HG03457 (cell line): ENCODE measurements around the gene TSPAN8.
"Not testable (repeated sequence)": the region's sequence is repeated elsewhere in the genome, so short reads cannot be mapped to it uniquely, and the experiment has no call there.

Experiments used
- ATAC-seq: cut with Tn5 transposase; IDR thresholded peaks from one replicate; pipeline ENCODE4 v1.9.1; 2021; ENCODE audit warnings: moderate number of reproducible peaks; ENCODE audit not compliant: unreplicated experiment

Gene TSPAN8

DNA sequence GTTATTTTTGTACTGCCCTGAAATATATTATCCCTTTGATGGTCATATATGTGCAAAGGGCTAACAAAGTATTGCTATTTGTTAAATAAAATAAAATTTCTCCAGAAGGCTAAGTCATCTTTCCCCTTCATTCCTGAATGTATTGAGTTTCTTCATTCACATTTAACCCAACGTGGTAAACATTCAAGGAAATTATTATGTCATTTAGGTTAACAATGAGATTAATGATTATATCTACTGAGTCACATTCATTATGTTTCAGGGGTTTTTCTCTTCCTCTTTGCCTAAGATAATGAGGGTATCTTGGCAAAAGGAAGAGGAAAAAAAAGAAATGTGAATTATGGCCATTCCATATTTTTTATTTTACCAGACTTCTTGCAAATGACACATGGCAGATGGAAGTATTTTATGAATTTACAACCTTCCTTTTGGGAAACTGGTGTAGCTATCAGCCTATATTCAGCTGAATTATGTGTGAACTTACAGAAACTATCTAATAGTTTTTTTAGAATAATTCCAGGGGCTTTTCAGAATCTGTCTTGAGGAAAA, 27.2 kb downstream of the TSPAN8 start:
- ATAC-seq = no peak

- no peak for ATAC-seq
Measured at GRCh38 chr12:71129364-71129763, 28.4 kb downstream of the TSPAN8 start.

- no peak for ATAC-seq
Measured at GRCh38 chr12:71128191-71128788, 29.5 kb downstream of the TSPAN8 start.

DNA sequence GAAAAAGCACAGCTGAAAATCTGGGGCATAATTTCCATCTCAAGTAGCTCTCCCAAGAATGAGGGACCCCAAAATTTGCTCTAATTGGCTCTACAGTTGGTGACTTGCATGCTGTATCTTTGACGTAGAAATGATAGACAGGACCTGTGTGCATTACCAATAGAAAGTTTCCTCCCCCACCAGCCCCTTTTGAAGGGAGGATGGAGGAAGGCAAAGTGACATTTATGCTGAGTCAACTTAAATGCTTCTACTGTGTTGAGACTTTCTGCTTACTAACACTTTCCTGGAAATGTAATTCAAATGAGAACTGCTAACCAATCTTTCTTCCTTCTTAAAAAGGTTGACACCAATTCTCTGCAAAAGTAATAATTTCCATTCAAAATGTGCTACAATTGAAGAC, 31.9 kb downstream of the TSPAN8 start:
- no peak for ATAC-seq

GRCh38 chr12:71125515-71125914, 32.3 kb downstream of the TSPAN8 start:
- no peak for ATAC-seq

DNA sequence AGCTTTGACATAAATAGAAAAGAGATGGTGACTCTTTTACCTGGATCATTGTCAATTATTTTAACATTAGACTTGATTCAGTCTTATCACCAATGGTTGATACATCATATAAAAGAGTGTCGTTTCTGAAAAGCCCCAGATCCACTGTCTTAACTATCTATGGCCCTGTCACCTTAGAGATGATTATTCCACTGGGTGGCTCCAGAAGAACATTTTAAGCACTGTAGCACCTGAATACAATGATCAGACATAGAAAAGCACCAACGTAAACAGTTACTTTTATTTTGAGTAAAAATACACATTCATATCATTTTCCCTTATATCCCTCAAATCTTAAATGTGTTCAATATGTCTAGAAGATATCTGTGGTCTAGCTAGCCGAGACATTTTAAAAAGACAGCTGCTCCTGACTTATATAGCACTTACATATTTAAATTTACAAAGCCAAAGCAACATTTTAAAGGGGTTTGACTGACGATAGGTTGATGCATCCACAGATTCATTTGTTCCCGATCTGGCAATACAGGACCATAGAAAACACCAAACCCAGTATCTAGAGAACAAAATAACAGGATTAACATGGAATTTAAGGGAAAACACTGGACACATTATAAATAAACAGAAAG, 32.9 kb downstream of the TSPAN8 start:
- ATAC-seq = no peak

DNA sequence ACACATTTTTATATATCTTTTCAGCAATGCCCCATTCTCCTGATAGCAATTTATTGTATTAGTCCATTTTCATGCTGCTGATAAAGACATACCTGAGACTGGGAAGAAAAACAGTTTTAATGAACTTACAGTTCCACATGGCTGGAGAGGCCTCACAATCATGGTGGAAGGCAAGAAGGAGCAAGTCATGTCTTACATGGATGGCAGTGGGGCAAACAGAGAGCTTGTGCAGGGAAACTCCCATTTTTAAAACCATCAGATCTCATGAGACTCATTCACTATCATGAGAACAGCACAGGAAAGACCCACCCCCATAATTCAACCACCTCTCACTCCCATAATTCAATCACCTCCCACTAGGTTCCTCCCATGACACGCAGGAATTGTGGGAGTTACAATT, 44.7 kb downstream of the TSPAN8 start:
- not testable (repeated sequence) for ATAC-seq

GRCh38 chr12:71109834-71110233, 48.0 kb downstream of the TSPAN8 start:
- ATAC-seq = no peak

- ATAC-seq = no peak
Measured at GRCh38 chr12:71108355-71108754, 49.4 kb downstream of the TSPAN8 start.

GRCh38 chr12:71107936-71108335, 49.9 kb downstream of the TSPAN8 start:
- ATAC-seq = no peak

GRCh38 chr12:71105956-71106355, 51.8 kb downstream of the TSPAN8 start:
- ATAC-seq = no peak

DNA sequence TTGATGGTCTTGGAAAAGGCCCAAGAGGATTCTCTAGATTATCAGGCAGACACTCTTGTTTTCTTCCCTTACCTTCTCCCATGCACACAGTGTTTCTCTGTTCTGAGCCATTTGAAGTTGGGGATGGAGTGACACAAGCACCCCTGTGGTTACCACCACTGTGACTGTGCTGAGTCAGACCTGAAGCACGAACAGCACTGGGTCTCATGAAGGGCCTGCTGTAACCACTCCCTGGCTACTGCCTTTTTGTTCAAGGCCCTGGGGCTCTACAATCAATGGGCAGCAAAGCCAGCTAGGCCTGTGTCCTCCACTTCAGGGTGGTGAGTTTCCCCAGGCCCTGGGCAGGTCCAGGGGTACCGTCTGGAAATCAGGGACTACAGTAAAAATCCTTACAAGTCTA, 65.5 kb downstream of the TSPAN8 start:
- ATAC-seq = no peak

DNA sequence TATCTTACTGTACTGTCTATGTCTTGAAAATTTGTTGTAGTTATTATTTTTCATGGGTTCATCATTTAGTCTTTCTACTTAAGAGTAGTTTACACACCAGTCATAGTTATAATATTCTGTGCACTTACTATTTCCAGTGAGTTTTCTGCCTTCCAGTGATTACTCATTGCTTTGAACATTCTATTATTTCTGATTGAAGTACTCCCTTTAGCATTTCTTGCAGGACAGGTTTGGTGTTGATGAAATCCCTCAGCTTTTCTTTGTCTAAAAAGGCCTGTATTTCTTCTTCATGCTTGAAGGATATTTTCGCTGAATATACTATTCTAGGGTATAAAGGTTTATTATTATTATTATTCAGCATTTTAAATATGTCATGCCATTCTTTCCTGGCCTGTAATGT, 66.8 kb downstream of the TSPAN8 start:
- no peak for ATAC-seq

- no peak for ATAC-seq
Measured at GRCh38 chr12:71085575-71085974, 72.2 kb downstream of the TSPAN8 start.

DNA sequence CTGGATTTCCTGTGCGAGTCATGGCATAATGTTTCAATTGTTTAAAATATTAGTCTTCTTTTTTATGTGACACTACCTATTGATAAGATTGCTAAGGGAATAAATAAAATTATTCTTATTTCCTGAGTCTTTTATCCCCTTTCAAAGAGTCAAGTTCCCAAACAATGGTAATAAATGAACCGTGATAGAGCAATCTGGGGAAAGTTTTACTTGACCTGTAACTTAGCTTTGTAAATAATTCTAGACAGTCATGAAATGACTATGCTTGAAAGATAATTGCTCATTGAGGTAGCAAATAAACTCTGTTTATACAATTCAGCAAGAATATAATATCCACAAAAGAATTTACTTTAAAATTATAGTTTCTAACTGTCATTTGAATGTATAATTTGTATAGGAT, 82.1 kb downstream of the TSPAN8 start:
- no peak for ATAC-seq
